HL-60 (cell line): ENCODE results near the gene NEU2.

ENCODE experiments used
- DNase-seq, 2 experiments: peaks; one replicate each; pipeline ENCODE4 v3.0.0-alpha.2; 2010 to 2020; ENCODE audit warnings: low read depth in 1 of 2, low spot score in 1 of 2
- H3K27ac ChIP-seq: fragments of 250-450 bp; sonication (Bioruptor Pico); replicated peaks from 2 replicates; pipeline ENCODE4 v1.5.1; 2020; ENCODE audit warnings: mild to moderate bottlenecking, moderate library complexity
- H3K27me3 ChIP-seq: fragments of 250-450 bp; sonication (Bioruptor Pico); 2 replicates; pipeline ENCODE4 v1.5.1; 2021; ENCODE audit warnings: mild to moderate bottlenecking, moderate library complexity; ENCODE audit not compliant: insufficient read depth, poor library complexity, severe bottlenecking
- H3K4me3 ChIP-seq: replicated peaks from 2 replicates; pipeline ENCODE4 v1.5.1; 2011; ENCODE audit warnings: mild to moderate bottlenecking, control low read depth, low read length; ENCODE audit not compliant: insufficient read depth
- GABPA ChIP-seq: IDR thresholded peaks from 2 replicates; pipeline ENCODE4 v1.6.1; 2012; ENCODE audit warnings: low read depth
- POLR2AphosphoS5 ChIP-seq: IDR thresholded peaks from 2 replicates; pipeline ENCODE4 v1.6.1; 2012; ENCODE audit warnings: low read depth
- SPI1 ChIP-seq: IDR thresholded peaks from 2 replicates; pipeline ENCODE4 v1.6.1; 2012; ENCODE audit warnings: low read depth, mild to moderate bottlenecking, borderline replicate concordance
- TF ChIP-seq, protein P1 (sequence below): IDR thresholded peaks from 2 replicates; pipeline ENCODE4 v1.6.1; 2012; ENCODE audit warnings: low read depth; ENCODE audit not compliant: insufficient replicate concordance
- TF ChIP-seq, protein P2 (sequence below): IDR thresholded peaks from one replicate; pipeline ENCODE4 v1.5.1; 2011; ENCODE audit warnings: low read length, control low read depth, inconsistent platforms; ENCODE audit not compliant: insufficient read depth

Gene NEU2

DNA sequence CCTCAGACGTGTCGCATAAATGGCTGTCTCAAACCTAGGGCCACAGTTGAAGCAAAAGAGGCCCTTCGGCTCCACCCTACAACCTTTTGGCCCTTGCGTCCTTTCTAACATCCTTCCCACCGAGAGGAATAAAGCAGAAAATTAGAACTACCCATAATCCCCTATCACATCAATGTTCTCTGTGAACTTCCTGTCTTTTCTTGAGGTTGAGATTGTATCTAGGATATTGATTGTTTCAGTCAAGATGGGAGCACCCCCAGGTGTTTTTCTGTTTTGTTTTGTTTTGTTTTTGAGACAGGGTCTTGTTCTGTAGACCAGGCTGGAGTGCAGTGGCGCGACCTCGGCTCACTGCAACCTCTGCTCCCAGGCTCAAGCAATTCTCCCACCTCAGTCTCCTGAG is 51.3 kb downstream of the NEU2 start:
- Histone ChIP-seq H3K27ac (peak overlapping the region; percentile 84), H3K4me3 (no peak overlapping the region), H3K27me3 (no peaks in the 10 kb centered on the region)
- TF ChIP-seq, protein P1, sequence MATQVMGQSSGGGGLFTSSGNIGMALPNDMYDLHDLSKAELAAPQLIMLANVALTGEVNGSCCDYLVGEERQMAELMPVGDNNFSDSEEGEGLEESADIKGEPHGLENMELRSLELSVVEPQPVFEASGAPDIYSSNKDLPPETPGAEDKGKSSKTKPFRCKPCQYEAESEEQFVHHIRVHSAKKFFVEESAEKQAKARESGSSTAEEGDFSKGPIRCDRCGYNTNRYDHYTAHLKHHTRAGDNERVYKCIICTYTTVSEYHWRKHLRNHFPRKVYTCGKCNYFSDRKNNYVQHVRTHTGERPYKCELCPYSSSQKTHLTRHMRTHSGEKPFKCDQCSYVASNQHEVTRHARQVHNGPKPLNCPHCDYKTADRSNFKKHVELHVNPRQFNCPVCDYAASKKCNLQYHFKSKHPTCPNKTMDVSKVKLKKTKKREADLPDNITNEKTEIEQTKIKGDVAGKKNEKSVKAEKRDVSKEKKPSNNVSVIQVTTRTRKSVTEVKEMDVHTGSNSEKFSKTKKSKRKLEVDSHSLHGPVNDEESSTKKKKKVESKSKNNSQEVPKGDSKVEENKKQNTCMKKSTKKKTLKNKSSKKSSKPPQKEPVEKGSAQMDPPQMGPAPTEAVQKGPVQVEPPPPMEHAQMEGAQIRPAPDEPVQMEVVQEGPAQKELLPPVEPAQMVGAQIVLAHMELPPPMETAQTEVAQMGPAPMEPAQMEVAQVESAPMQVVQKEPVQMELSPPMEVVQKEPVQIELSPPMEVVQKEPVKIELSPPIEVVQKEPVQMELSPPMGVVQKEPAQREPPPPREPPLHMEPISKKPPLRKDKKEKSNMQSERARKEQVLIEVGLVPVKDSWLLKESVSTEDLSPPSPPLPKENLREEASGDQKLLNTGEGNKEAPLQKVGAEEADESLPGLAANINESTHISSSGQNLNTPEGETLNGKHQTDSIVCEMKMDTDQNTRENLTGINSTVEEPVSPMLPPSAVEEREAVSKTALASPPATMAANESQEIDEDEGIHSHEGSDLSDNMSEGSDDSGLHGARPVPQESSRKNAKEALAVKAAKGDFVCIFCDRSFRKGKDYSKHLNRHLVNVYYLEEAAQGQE = no peak
- TF ChIP-seq, protein P2, sequence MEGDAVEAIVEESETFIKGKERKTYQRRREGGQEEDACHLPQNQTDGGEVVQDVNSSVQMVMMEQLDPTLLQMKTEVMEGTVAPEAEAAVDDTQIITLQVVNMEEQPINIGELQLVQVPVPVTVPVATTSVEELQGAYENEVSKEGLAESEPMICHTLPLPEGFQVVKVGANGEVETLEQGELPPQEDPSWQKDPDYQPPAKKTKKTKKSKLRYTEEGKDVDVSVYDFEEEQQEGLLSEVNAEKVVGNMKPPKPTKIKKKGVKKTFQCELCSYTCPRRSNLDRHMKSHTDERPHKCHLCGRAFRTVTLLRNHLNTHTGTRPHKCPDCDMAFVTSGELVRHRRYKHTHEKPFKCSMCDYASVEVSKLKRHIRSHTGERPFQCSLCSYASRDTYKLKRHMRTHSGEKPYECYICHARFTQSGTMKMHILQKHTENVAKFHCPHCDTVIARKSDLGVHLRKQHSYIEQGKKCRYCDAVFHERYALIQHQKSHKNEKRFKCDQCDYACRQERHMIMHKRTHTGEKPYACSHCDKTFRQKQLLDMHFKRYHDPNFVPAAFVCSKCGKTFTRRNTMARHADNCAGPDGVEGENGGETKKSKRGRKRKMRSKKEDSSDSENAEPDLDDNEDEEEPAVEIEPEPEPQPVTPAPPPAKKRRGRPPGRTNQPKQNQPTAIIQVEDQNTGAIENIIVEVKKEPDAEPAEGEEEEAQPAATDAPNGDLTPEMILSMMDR = no peak
- no peak for DNase-seq

DNA sequence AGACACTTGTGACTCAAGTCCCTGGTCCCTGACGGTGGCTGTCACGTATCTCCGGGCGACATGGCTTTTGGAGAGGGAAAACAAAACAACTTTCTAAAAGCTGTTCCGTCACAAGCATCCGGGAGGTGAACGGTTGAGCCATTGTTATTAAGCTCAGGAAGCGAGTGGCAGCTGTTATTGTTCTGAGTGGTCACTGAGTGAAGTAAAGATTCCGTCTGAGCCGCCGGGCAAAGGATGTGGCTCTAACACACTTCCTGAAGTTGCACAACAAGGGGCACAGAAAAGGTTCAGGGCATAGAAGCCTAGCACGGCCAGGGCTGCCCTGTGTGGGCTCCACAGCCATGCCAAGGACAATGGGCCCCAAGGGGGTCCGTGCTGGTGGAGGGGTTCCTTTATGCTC is 52.0 kb downstream of the NEU2 start:
- DNase-seq = peak; percentile 81 to 89
- Histone ChIP-seq H3K27me3 (no peaks in the 10 kb centered on the region), H3K27ac (peak overlapping the region; percentile 84), H3K4me3 (no peak overlapping the region)
- TF ChIP-seq SPI1 (peak; percentile 26; the same call in 1 of the 2 replicates), POLR2AphosphoS5 (peak; percentile 92), GABPA (0 out of 2 replicates have a peak, but pooled peaks have one; percentile 10)
- TF ChIP-seq, protein P2 = no peak
- TF ChIP-seq, protein P1 = no peak
